ENCODE data around the gene RNF169.
"Not testable (repeated sequence)": the region's sequence is repeated elsewhere in the genome, so short reads cannot be mapped to it uniquely, and the experiment has no call there.

RNF169 gene

GRCh38 chr11:74730571-74731260 is 17.9 kb upstream of the RNF169 start:
- no peak for DNase-seq

GRCh38 chr11:74731301-74732094 is 17.2 kb upstream of the RNF169 start, which contains the start of gene CHRDL2:
Gene CHRDL2, minus strand, starts transcription at chr11:74731426. Its CDS starts 538 bp downstream, at chr11:74730888.
- no peak for DNase-seq

- no peak for DNase-seq
These were observed 14.1 kb upstream of the RNF169 start for GRCh38 chr11:74734559-74734925.

- DNase-seq: no peak
These were observed 13.2 kb upstream of the RNF169 start for GRCh38 chr11:74735365-74735928.

- DNase-seq: no peak
These were observed 12.6 kb upstream of the RNF169 start for GRCh38 chr11:74736031-74736430.

GRCh38 chr11:74739546-74740270 is 8.9 kb upstream of the RNF169 start:
- no peak for DNase-seq

GRCh38 chr11:74742070-74742469 is 6.6 kb upstream of the RNF169 start:
- no peak for DNase-seq

- DNase-seq: no peak
These were observed 5.0 kb upstream of the RNF169 start for GRCh38 chr11:74743640-74744039.

GRCh38 chr11:74744277-74744676 is 4.4 kb upstream of the RNF169 start:
- no peak for DNase-seq

- no peak for DNase-seq
These were observed 1.8 kb upstream of the RNF169 start for GRCh38 chr11:74746868-74747267.

GRCh38 chr11:74749127-74749964 is 697 bp downstream of the RNF169 start:
- no peak for DNase-seq

- DNase-seq: no peak
These were observed 1.3 kb downstream of the RNF169 start for GRCh38 chr11:74749965-74750296.

GRCh38 chr11:74750598-74750997 is 1.9 kb downstream of the RNF169 start:
- not testable (repeated sequence) for DNase-seq

GRCh38 chr11:74751303-74751702 is 2.7 kb downstream of the RNF169 start:
- DNase-seq: no peak

- DNase-seq: no peak
These were observed 6.0 kb downstream of the RNF169 start for GRCh38 chr11:74754507-74755252.

GRCh38 chr11:74755395-74755995 is 6.8 kb downstream of the RNF169 start:
- DNase-seq: no peak

- no peak for DNase-seq
These were observed 7.9 kb downstream of the RNF169 start for GRCh38 chr11:74756571-74756970.

GRCh38 chr11:74766905-74767304 is 18.3 kb downstream of the RNF169 start:
- DNase-seq: no peak

GRCh38 chr11:74768172-74768651 is 19.6 kb downstream of the RNF169 start:
- DNase-seq: not testable (repeated sequence)

- no peak for DNase-seq
These were observed 20.5 kb downstream of the RNF169 start for GRCh38 chr11:74769055-74769707.

GRCh38 chr11:74770456-74770855 is 21.8 kb downstream of the RNF169 start:
- DNase-seq: no peak
